ENCODE results near the gene GPR27.
A peak's percentile ranks its signal among the peaks of the same experiment; 100 is the strongest.

GPR27 gene

GRCh38 chr3:71751602-71752001, 2.1 kb upstream of the GPR27 start:
- Histone ChIP-seq H3K4me3 (ENCODE audit: low read length) (no peak overlapping the region), H3K4me1 (ENCODE audit: control insufficient read depth, insufficient read depth, low read length) (no peaks in the 10 kb centered on the region), H3K27me3 (ENCODE audit: control insufficient read depth, insufficient read depth, low read length) (peaks cover 2% of the 10 kb centered on the region), H3K36me3 (ENCODE audit: control insufficient read depth, insufficient read depth, low read length) (no peaks in the 10 kb centered on the region), H3K9ac (ENCODE audit: low read length) (no peak overlapping the region), H3K27ac (ENCODE audit: low read depth, low read length) (no peak overlapping the region)

- Histone ChIP-seq H3K4me1 (ENCODE audit: control insufficient read depth, insufficient read depth, low read length) (no peaks in the 10 kb centered on the region), H3K4me3 (ENCODE audit: low read length) (peak overlapping the region; percentile 60), H3K27me3 (ENCODE audit: control insufficient read depth, insufficient read depth, low read length) (peaks cover 2% of the 10 kb centered on the region), H3K9ac (ENCODE audit: low read length) (no peak overlapping the region), H3K27ac (ENCODE audit: low read depth, low read length) (no peak overlapping the region), H3K36me3 (ENCODE audit: control insufficient read depth, insufficient read depth, low read length) (no peaks in the 10 kb centered on the region)
Observed at GRCh38 chr3:71752831-71753700, 589 bp upstream of the GPR27 start.

GRCh38 chr3:71754610-71755253, 1.1 kb downstream of the GPR27 start:
- Histone ChIP-seq H3K27ac (ENCODE audit: low read depth, low read length) (no peak overlapping the region), H3K36me3 (ENCODE audit: control insufficient read depth, insufficient read depth, low read length) (no peaks in the 10 kb centered on the region), H3K27me3 (ENCODE audit: control insufficient read depth, insufficient read depth, low read length) (peaks cover 2% of the 10 kb centered on the region), H3K9ac (ENCODE audit: low read length) (no peak overlapping the region), H3K4me1 (ENCODE audit: control insufficient read depth, insufficient read depth, low read length) (no peaks in the 10 kb centered on the region), H3K4me3 (ENCODE audit: low read length) (peak overlapping the region; percentile 76)

- Histone ChIP-seq H3K9ac (ENCODE audit: low read length) (no peak overlapping the region), H3K36me3 (ENCODE audit: control insufficient read depth, insufficient read depth, low read length) (no peaks in the 10 kb centered on the region), H3K27ac (ENCODE audit: low read depth, low read length) (no peak overlapping the region), H3K27me3 (ENCODE audit: control insufficient read depth, insufficient read depth, low read length) (peaks cover 2% of the 10 kb centered on the region), H3K4me3 (ENCODE audit: low read length) (no peak overlapping the region), H3K4me1 (ENCODE audit: control insufficient read depth, insufficient read depth, low read length) (no peaks in the 10 kb centered on the region)
Observed at GRCh38 chr3:71758091-71758490, 4.4 kb downstream of the GPR27 start.

- peaks cover 3% of the 10 kb centered on the region for H3K27me3 ChIP-seq (ENCODE audit: control insufficient read depth, insufficient read depth, low read length)
- no peaks in the 10 kb centered on the region for H3K36me3 ChIP-seq (ENCODE audit: control insufficient read depth, insufficient read depth, low read length)
- H3K4me1 ChIP-seq (ENCODE audit: control insufficient read depth, insufficient read depth, low read length) = no peaks in the 10 kb centered on the region
- no peak overlapping the region for H3K9ac ChIP-seq (ENCODE audit: low read length)
- no peak overlapping the region for H3K27ac ChIP-seq (ENCODE audit: low read depth, low read length)
- no peak overlapping the region for H3K4me3 ChIP-seq (ENCODE audit: low read length)
Observed at GRCh38 chr3:71759401-71759800, 5.7 kb downstream of the GPR27 start.

- no peaks in the 10 kb centered on the region for H3K36me3 ChIP-seq (ENCODE audit: control insufficient read depth, insufficient read depth, low read length)
- peaks cover 3% of the 10 kb centered on the region for H3K27me3 ChIP-seq (ENCODE audit: control insufficient read depth, insufficient read depth, low read length)
- no peak overlapping the region for H3K9ac ChIP-seq (ENCODE audit: low read length)
- no peak overlapping the region for H3K27ac ChIP-seq (ENCODE audit: low read depth, low read length)
- no peaks in the 10 kb centered on the region for H3K4me1 ChIP-seq (ENCODE audit: control insufficient read depth, insufficient read depth, low read length)
- no peak overlapping the region for H3K4me3 ChIP-seq (ENCODE audit: low read length)
Observed at GRCh38 chr3:71760140-71760539, 6.5 kb downstream of the GPR27 start.

- Histone ChIP-seq H3K9ac (ENCODE audit: low read length) (no peak overlapping the region), H3K27ac (ENCODE audit: low read depth, low read length) (no peak overlapping the region), H3K4me3 (ENCODE audit: low read length) (no peak overlapping the region), H3K4me1 (ENCODE audit: control insufficient read depth, insufficient read depth, low read length) (no peaks in the 10 kb centered on the region), H3K27me3 (ENCODE audit: control insufficient read depth, insufficient read depth, low read length) (peaks cover 3% of the 10 kb centered on the region), H3K36me3 (ENCODE audit: control insufficient read depth, insufficient read depth, low read length) (no peaks in the 10 kb centered on the region)
Observed at GRCh38 chr3:71763426-71763825, 9.8 kb downstream of the GPR27 start.

- Histone ChIP-seq H3K4me1 (ENCODE audit: control insufficient read depth, insufficient read depth, low read length) (no peaks in the 10 kb centered on the region), H3K27me3 (ENCODE audit: control insufficient read depth, insufficient read depth, low read length) (no peaks in the 10 kb centered on the region), H3K9ac (ENCODE audit: low read length) (no peak overlapping the region), H3K4me3 (ENCODE audit: low read length) (no peak overlapping the region), H3K36me3 (ENCODE audit: control insufficient read depth, insufficient read depth, low read length) (no peaks in the 10 kb centered on the region), H3K27ac (ENCODE audit: low read depth, low read length) (no peak overlapping the region)
Observed at GRCh38 chr3:71771126-71771525, 17.5 kb downstream of the GPR27 start.

GRCh38 chr3:71771884-71772283, 18.2 kb downstream of the GPR27 start:
- H3K27ac ChIP-seq (ENCODE audit: low read depth, low read length) = no peak overlapping the region
- H3K9ac ChIP-seq (ENCODE audit: low read length) = no peak overlapping the region
- no peak overlapping the region for H3K4me3 ChIP-seq (ENCODE audit: low read length)
- H3K36me3 ChIP-seq (ENCODE audit: control insufficient read depth, insufficient read depth, low read length) = no peaks in the 10 kb centered on the region
- H3K4me1 ChIP-seq (ENCODE audit: control insufficient read depth, insufficient read depth, low read length) = no peaks in the 10 kb centered on the region
- no peaks in the 10 kb centered on the region for H3K27me3 ChIP-seq (ENCODE audit: control insufficient read depth, insufficient read depth, low read length)

GRCh38 chr3:71776538-71776937, 22.9 kb downstream of the GPR27 start:
- no peaks in the 10 kb centered on the region for H3K36me3 ChIP-seq (ENCODE audit: control insufficient read depth, insufficient read depth, low read length)
- H3K27ac ChIP-seq (ENCODE audit: low read depth, low read length) = no peak overlapping the region
- no peaks in the 10 kb centered on the region for H3K4me1 ChIP-seq (ENCODE audit: control insufficient read depth, insufficient read depth, low read length)
- no peak overlapping the region for H3K9ac ChIP-seq (ENCODE audit: low read length)
- no peak overlapping the region for H3K4me3 ChIP-seq (ENCODE audit: low read length)
- peaks cover 7% of the 10 kb centered on the region for H3K27me3 ChIP-seq (ENCODE audit: control insufficient read depth, insufficient read depth, low read length)

GRCh38 chr3:71778353-71778752, 24.7 kb downstream of the GPR27 start:
- H3K27me3 ChIP-seq (ENCODE audit: control insufficient read depth, insufficient read depth, low read length) = peaks cover 12% of the 10 kb centered on the region
- no peak overlapping the region for H3K27ac ChIP-seq (ENCODE audit: low read depth, low read length)
- no peaks in the 10 kb centered on the region for H3K36me3 ChIP-seq (ENCODE audit: control insufficient read depth, insufficient read depth, low read length)
- no peaks in the 10 kb centered on the region for H3K4me1 ChIP-seq (ENCODE audit: control insufficient read depth, insufficient read depth, low read length)
- no peak overlapping the region for H3K9ac ChIP-seq (ENCODE audit: low read length)
- H3K4me3 ChIP-seq (ENCODE audit: low read length) = no peak overlapping the region

- Histone ChIP-seq H3K4me1 (ENCODE audit: control insufficient read depth, insufficient read depth, low read length) (peaks cover 4% of the 10 kb centered on the region), H3K27ac (ENCODE audit: low read depth, low read length) (no peak overlapping the region), H3K27me3 (ENCODE audit: control insufficient read depth, insufficient read depth, low read length) (peaks cover 21% of the 10 kb centered on the region), H3K4me3 (ENCODE audit: low read length) (no peak overlapping the region), H3K36me3 (ENCODE audit: control insufficient read depth, insufficient read depth, low read length) (no peaks in the 10 kb centered on the region), H3K9ac (ENCODE audit: low read length) (no peak overlapping the region)
Observed at GRCh38 chr3:71779674-71780377, 26.2 kb downstream of the GPR27 start.
